HepG2 (cell line): ENCODE results near the gene IL1A. TPM values are rescaled to one million over a fixed set of nuclear protein-coding genes. Genes with fewer than 3 reads are reported as not detected.

ENCODE experiments used
- ATAD3A ChIP-seq: sonication (generic); formaldehyde crosslinking; IDR thresholded peaks from 2 replicates; pipeline ENCODE4 v1.4.0; 2020; ENCODE audit warnings: missing genetic modification reagents
- CBX5 ChIP-seq: sonication (generic); formaldehyde crosslinking; IDR thresholded peaks from 2 replicates; pipeline ENCODE4 v1.4.0; 2020; ENCODE audit warnings: missing genetic modification reagents, borderline replicate concordance
- FOXA3 ChIP-seq: IDR thresholded peaks from 2 replicates; pipeline ENCODE4 v1.6.1; 2016; ENCODE audit warnings: missing genetic modification reagents, missing compliant biosample characterization
- MED13 ChIP-seq: sonication (generic); formaldehyde crosslinking; IDR thresholded peaks from 2 replicates; pipeline ENCODE4 v1.5.0; 2020; ENCODE audit warnings: missing genetic modification reagents
- RBM22 ChIP-seq: fragments of 200-400 bp; formaldehyde crosslinking; optimal IDR thresholded peaks from 2 replicates; pipeline ENCODE3; 2017; ENCODE audit warnings: mild to moderate bottlenecking, low read length, moderate library complexity
- SOX13 ChIP-seq, 3 experiments: fragments of 450-650 bp in 1 of 3; sonication (generic) in 1 of 3; formaldehyde crosslinking in 1 of 3; IDR thresholded peaks in 2 of 3; conservative IDR thresholded peaks in 1 of 3; 2 replicates each; pipeline versions ENCODE4 v1.5.0 to v1.6.1; 2016 to 2020; ENCODE audit warnings: antibody characterized with exemption in 1 of 3, mild to moderate bottlenecking in 1 of 3, missing compliant biosample characterization in 1 of 3, missing genetic modification reagents in 1 of 3, moderate library complexity in 1 of 3
- SUZ12 ChIP-seq: fragments of 150-350 bp; IDR thresholded peaks from 2 replicates; pipeline ENCODE4 v1.6.1; 2014; ENCODE audit warnings: low read depth, low read length
- ZFP91 ChIP-seq: sonication (generic); formaldehyde crosslinking; IDR thresholded peaks from 2 replicates; pipeline ENCODE4 v1.9.0; 2022; ENCODE audit warnings: missing genetic modification reagents, mild to moderate bottlenecking, borderline replicate concordance
- ZHX1 ChIP-seq: sonication (generic); formaldehyde crosslinking; IDR thresholded peaks from 2 replicates; pipeline ENCODE4 v1.8.1; 2022; ENCODE audit warnings: low read depth, mild to moderate bottlenecking, missing genetic modification reagents
- ZMYM4 ChIP-seq: sonication (generic); formaldehyde crosslinking; IDR thresholded peaks from 2 replicates; pipeline ENCODE4 v1.8.1; 2023; ENCODE audit warnings: mild to moderate bottlenecking, missing genetic modification reagents
- ZNF230 ChIP-seq: sonication (generic); formaldehyde crosslinking; IDR thresholded peaks from 2 replicates; pipeline ENCODE4 v1.4.0; 2020; ENCODE audit warnings: mild to moderate bottlenecking, missing genetic modification reagents
- ZNF569 ChIP-seq: sonication (generic); formaldehyde crosslinking; IDR thresholded peaks from 2 replicates; pipeline ENCODE4 v1.5.0; 2020; ENCODE audit warnings: mild to moderate bottlenecking, missing genetic modification reagents, moderate library complexity, borderline replicate concordance
- ZNF589 ChIP-seq: sonication (generic); formaldehyde crosslinking; conservative IDR thresholded peaks from 2 replicates; pipeline ENCODE4 v1.8.0; 2022; ENCODE audit warnings: mild to moderate bottlenecking, moderate library complexity, missing genetic modification reagents
- polyA plus RNA-seq, 8 experiments: library from polyadenylated mRNA; depleted of rRNA in 3 of 8; stranded (reverse) in 7 of 8; unstranded in 1 of 8; fragments of >200 nt; fragmentation: Illumina TruSeq in 4 of 8; extraction: Trizol in 4 of 8; gene quantifications; 2 replicates each; pipeline versions ENCODE4 v1.2.1 to v1.2.3, GENCODE V29; 2011 to 2016; ENCODE audit warnings: low read depth in 4 of 8, missing spikeins in 1 of 8, mixed read lengths in 1 of 8; ENCODE audit not compliant: insufficient read depth in 1 of 8
- total RNA-seq, 5 experiments: library from RNA; depleted of rRNA; stranded (reverse); fragments of >200 nt; fragmentation: Illumina TruSeq; extraction: Trizol; gene quantifications; 2 replicates each; pipeline ENCODE4 v1.2.3, GENCODE V29; 2016; ENCODE audit warnings: low read depth in 1 of 5
- TF ChIP-seq, protein P1 (sequence below): sonication (generic); formaldehyde crosslinking; IDR thresholded peaks from 2 replicates; pipeline ENCODE4 v1.4.0; 2020; ENCODE audit warnings: mild to moderate bottlenecking, missing genetic modification reagents

IL1A gene
- total and polyA plus RNA-seq, 2 of the 13 experiments (the other 11 are each of a cell fraction or from before 2014, with no cell fraction given), result not detected

DNA sequence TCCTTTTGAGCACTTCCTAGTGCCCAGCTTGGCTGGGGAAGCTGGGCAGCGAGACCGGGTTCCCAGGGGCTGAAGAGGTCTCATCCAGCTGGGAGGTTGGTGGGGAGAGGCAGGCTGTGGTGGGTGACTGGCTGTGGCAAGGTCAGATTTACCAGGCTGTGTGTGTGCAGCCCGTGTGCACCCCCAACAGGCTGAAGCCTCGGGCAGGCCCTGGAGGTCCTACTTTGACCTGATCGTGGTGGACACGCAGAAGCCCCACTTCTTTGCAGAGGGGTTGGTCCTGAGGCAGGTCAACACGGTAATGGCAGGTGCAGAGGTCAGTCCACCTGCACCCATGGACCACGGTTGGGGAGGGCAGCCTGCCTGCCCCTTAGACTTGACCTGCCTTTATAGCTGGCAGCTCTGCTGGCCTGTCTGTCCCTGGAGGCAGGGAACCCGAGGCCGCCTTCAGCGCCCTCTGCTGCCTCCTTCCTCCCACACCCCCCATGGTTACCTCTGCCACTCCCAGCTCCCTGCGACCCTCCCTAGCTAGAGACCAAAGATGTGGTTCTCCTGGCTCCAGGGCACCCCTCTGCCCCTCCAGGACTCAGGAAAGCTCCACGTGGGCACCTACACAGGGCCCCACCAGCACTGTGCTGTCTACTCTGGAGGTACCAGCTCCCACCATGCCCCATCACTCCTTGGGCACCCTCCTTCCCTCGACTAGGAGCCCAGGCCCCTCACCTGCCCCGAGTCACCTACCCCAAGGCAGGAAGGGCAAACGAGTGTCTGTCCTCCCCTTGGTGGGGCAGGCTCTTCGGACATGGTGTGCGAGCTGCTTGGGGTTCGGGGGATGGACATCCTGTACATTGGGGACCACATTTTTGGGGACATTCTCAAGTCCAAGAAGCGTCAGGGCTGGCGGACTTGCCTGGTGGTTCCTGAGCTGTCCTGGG, 59.4 kb downstream of the IL1A start (continued):
- no peak for TF ChIP-seq SOX13 (IDR thresholded peaks at IDR 0.05)
- TF ChIP-seq SOX13 (CRISPR knock-in tag; conservative IDR thresholded peaks at IDR 0.05 in 1 of 2, IDR thresholded peaks at IDR 0.05 in 1 of 2), result no peak
- TF ChIP-seq ZFP91, result 0 out of 2 replicates have a peak, but pooled peaks have one; percentile 48
- TF ChIP-seq FOXA3, result 0 out of 2 replicates have a peak, but pooled peaks have one; percentile 16
- TF ChIP-seq SUZ12, result no peak
- TF ChIP-seq CBX5 (CRISPR knock-in tag), result peak; percentile 48; the same call in 1 of the 2 replicates
- TF ChIP-seq ZNF589 (CRISPR knock-in tag), result no peak
- TF ChIP-seq ATAD3A (CRISPR knock-in tag), result no peak
- no peak for TF ChIP-seq ZHX1 (CRISPR knock-in tag)
- TF ChIP-seq, protein P1, sequence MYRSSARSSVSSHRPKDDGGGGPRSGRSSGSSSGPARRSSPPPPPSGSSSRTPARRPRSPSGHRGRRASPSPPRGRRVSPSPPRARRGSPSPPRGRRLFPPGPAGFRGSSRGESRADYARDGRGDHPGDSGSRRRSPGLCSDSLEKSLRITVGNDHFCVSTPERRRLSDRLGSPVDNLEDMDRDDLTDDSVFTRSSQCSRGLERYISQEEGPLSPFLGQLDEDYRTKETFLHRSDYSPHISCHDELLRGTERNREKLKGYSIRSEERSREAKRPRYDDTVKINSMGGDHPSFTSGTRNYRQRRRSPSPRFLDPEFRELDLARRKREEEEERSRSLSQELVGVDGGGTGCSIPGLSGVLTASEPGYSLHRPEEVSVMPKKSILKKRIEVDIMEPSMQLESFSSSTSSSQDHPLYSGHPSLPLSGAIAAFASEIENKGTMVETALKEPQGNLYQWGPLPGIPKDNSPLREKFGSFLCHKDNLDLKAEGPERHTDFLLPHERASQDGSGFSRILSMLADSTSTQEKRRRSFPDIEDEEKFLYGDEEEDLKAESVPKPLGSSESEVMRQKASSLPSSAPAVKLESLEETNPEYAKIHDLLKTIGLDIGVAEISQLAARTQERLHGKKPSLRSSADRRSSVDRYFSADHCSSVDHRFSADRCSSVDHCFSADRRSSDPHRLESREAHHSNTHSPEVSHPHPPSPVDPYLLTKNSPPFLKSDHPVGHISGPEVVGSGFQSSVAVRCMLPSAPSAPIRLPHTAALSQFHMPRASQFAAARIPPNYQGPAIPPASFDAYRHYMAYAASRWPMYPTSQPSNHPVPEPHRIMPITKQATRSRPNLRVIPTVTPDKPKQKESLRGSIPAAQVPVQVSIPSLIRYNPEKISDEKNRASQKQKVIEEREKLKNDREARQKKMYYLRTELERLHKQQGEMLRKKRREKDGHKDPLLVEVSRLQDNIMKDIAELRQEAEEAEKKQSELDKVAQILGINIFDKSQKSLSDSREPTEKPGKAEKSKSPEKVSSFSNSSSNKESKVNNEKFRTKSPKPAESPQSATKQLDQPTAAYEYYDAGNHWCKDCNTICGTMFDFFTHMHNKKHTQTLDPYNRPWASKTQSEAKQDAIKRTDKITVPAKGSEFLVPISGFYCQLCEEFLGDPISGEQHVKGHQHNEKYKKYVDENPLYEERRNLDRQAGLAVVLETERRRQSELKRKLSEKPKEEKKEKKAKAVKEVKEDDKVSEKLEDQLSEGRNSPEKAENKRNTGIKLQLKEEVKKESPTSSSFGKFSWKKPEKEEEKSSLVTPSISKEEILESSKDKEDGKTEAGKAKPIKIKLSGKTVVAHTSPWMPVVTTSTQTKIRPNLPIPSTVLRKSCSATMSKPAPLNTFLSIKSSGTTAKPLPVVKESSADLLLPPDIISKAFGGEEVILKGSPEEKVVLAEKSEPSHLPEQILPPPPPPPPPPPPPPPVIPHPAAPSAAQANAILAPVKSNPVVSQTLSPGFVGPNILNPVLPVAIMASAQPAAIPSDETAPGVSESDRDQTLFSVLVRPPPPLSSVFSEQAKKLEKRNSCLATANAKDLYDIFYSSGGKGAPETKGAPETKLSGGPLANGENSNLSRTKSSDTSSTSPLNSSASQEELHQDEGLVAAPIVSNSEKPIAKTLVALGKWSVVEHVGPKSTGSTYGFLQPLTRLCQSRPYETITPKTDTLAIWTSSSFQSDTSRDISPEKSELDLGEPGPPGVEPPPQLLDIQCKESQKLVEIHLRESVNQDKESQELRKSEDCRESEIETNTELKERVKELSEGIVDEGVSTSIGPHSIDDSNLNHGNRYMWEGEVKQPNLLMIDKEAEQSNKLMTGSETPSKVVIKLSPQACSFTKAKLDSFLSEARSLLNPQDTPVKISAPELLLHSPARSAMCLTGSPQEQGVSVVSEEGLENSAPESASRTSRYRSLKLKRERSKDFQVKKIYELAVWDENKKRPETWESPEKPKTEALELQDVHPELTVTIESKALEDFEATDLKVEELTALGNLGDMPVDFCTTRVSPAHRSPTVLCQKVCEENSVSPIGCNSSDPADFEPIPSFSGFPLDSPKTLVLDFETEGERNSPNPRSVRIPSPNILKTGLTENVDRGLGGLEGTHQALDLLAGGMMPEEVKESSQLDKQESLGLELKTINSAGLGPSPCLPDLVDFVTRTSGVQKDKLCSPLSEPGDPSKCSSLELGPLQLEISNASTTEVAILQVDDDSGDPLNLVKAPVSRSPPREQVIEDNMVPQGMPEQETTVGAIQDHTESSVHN (CRISPR knock-in tag), result no peak
- TF ChIP-seq RBM22, result no peak
- TF ChIP-seq ZNF230, result no peak
- TF ChIP-seq MED13 (CRISPR knock-in tag), result no peak
- TF ChIP-seq ZNF569 (CRISPR knock-in tag), result no peak
- TF ChIP-seq ZMYM4 (CRISPR knock-in tag), result peak; percentile 22; the same call in 1 of the 2 replicates
